Naive thymus-derived CD4-positive, alpha-beta T cell (primary cell): ENCODE measurements around the gene LOXL1. TPM values are rescaled to one million over a fixed set of nuclear protein-coding genes. Genes with fewer than 3 reads are reported as not detected.

ENCODE experiments used
- ATAC-seq: fragments of 150-1000 bp; cut with Tn5 transposase; 2 replicates; pipeline ENCODE4 v1.10.0; 2021; ENCODE audit warnings: mild to moderate bottlenecking, moderate library complexity
- CTCF ChIA-PET: fragments of 350-600 bp; sonication (Branson Sonifier 250); formaldehyde crosslinking; loops from one replicate; lab custom pipeline; 2021; ENCODE audit warnings: antibody characterized with exemption; lab: Charles Lee
- POLR2A ChIA-PET: fragments of 350-600 bp; sonication (Branson Sonifier 250); formaldehyde crosslinking; loops from one replicate; lab custom pipeline; 2021; ENCODE audit warnings: antibody characterized with exemption, inconsistent platforms; lab: Charles Lee
- DNase-seq, 9 donors: peaks; one replicate each; pipeline versions ENCODE4 v3.0.0 to v3.0.0-alpha.2; 2020 to 2022; ENCODE audit warnings: mixed read lengths in 1 of 9
- H3K27ac ChIP-seq: one replicate; pipeline ENCODE4 v1.7.0; 2013; ENCODE audit warnings: mild to moderate bottlenecking, low read depth, low read length, moderate library complexity
- H3K27me3 ChIP-seq, 2 donors: one replicate each; pipeline ENCODE4 v1.7.0; 2013; ENCODE audit warnings: low read length in 2 of 2, mild to moderate bottlenecking in 2 of 2, moderate library complexity in 2 of 2; ENCODE audit not compliant: control insufficient read depth in 2 of 2, insufficient read depth in 2 of 2
- H3K36me3 ChIP-seq, 3 experiments: 1 replicate in 2 of 3; 2 replicates in 1 of 3; pipeline ENCODE4 v1.7.0; 2013; ENCODE audit warnings: low read length in 3 of 3, mild to moderate bottlenecking in 3 of 3, moderate library complexity in 1 of 3; ENCODE audit not compliant: insufficient read depth in 3 of 3, control insufficient read depth in 2 of 3
- H3K4me1 ChIP-seq, 2 donors: one replicate each; pipeline ENCODE4 v1.7.0; 2013; ENCODE audit warnings: low read length in 2 of 2, mild to moderate bottlenecking in 2 of 2, moderate library complexity in 1 of 2; ENCODE audit not compliant: control insufficient read depth in 2 of 2, insufficient read depth in 2 of 2
- H3K4me3 ChIP-seq: 2 replicates; pipeline ENCODE4 v1.7.0; 2013; ENCODE audit warnings: mild to moderate bottlenecking, low read length
- H3K9me3 ChIP-seq, 3 experiments: 1 replicate in 2 of 3; 2 replicates in 1 of 3; pipeline ENCODE4 v1.7.0; 2013; ENCODE audit warnings: low read length in 3 of 3; ENCODE audit not compliant: control insufficient read depth in 2 of 3
- H3K27ac Mint-ChIP-seq, 9 donors: one replicate each; pipeline ENCODE4 v1.8.0; 2020 to 2022; ENCODE audit warnings: mixed read lengths in 9 of 9, mild to moderate bottlenecking in 8 of 9, moderate library complexity in 5 of 9, inconsistent platforms in 2 of 9
- H3K27me3 Mint-ChIP-seq, 5 donors: one replicate each; pipeline ENCODE4 v1.8.0; 2021 to 2022; ENCODE audit warnings: mixed read lengths in 5 of 5, mild to moderate bottlenecking in 1 of 5
- H3K36me3 Mint-ChIP-seq, 5 donors: one replicate each; pipeline ENCODE4 v1.8.0; 2020 to 2022; ENCODE audit warnings: mixed read lengths in 5 of 5, mild to moderate bottlenecking in 3 of 5, inconsistent platforms in 1 of 5
- H3K4me1 Mint-ChIP-seq, 7 donors: one replicate each; pipeline ENCODE4 v1.8.0; 2020 to 2022; ENCODE audit warnings: mixed read lengths in 7 of 7, mild to moderate bottlenecking in 3 of 7, inconsistent platforms in 1 of 7
- H3K4me3 Mint-ChIP-seq, 10 donors: one replicate each; pipeline ENCODE4 v1.8.0; 2020 to 2022; ENCODE audit warnings: mild to moderate bottlenecking in 10 of 10, mixed read lengths in 10 of 10, moderate library complexity in 6 of 10, inconsistent platforms in 2 of 10
- H3K9me3 Mint-ChIP-seq, 11 donors: one replicate each; pipeline ENCODE4 v1.8.0; 2020 to 2022; ENCODE audit warnings: mixed read lengths in 11 of 11, mild to moderate bottlenecking in 4 of 11, inconsistent platforms in 1 of 11, moderate library complexity in 1 of 11
- intact Hi-C, 2 donors: fragments of 100-400 bp; cut with micrococcal nuclease; formaldehyde crosslinking; loops; one replicate each; pipeline ENCODE4 v1.15.1; 2023
- polyA plus RNA-seq, 2 donors: library from polyadenylated mRNA; unstranded; fragments of 300-500 nt; fragmentation: Illumina TruSeq; gene quantifications; one replicate each; pipeline ENCODE4 v1.2.3, GENCODE V29; 2021
- total RNA-seq, 6 experiments: library from RNA in 5 of 6; stranded (reverse) in 5 of 6; gene quantifications; 1 replicate in 5 of 6; 2 replicates in 1 of 6; pipeline ENCODE4 v1.2.3 and lab custom pipeline; 2021 to 2026

Gene LOXL1
- total and polyA plus RNA-seq, 7 experiments from 2014 or later: 0.49 to 2.3 (median 1.3) TPM

- H3K4me3 ChIP-seq: no peak overlapping the region
- Mint-ChIP-seq H3K9me3 (no peaks in the 10 kb centered on the region), H3K27me3 (no peaks in the 10 kb centered on the region), H3K36me3 (peaks cover 4 to 27% (median 11%) of the 10 kb centered on the region in 5 donors), H3K4me3 (peak overlapping the region in 1 of 10 donors; percentile 27), H3K4me1 (peaks cover 0 to 76% (median 34%) of the 10 kb centered on the region in 7 donors), H3K27ac (peak overlapping the region in 5 of 9 donors; percentile 1 to 83 (median 78))
- peaks cover 0 to 21% of the 10 kb centered on the region in 2 donors for H3K4me1 ChIP-seq
- no peak overlapping the region for H3K27ac ChIP-seq
- H3K36me3 ChIP-seq: peaks cover 0 to 47% (median 3%) of the 10 kb centered on the region in 3 experiments
- no peaks in the 10 kb centered on the region for H3K9me3 ChIP-seq
- DNase-seq (no peak), ATAC-seq (no peak)
- intact Hi-C loops: no loop called here
- H3K27me3 ChIP-seq: no peaks in the 10 kb centered on the region
- POLR2A ChIA-PET: interaction anchor here (1.3 kb wide), 1 partner anchor 11 kb away, joined by 5 read pairs; no protein-coding TSS in a partner anchor
- CTCF ChIA-PET: interaction anchor here (0.6 to 3.6 kb wide), 3 partner anchors 13 to 21 kb away, joined by 3 to 15 read pairs (median 3); no protein-coding TSS in a partner anchor
Observed at GRCh38 chr15:73986055-73986775, 60.0 kb downstream of the LOXL1 start.

DNA sequence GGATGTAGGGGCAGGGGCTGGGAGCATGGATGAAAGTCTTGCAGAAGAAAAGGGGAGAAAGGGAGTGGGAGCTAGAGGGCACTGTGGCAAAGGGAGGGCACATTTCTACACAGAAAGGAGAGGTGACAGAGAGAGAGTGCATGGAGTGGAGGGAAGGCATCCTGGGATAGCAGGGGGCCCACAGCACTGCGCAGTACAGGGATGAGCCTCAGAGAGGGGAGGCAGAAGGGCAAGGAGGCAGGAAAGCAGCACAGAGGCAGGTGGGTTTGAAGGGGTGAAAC, 60.5 kb downstream of the LOXL1 start:
- peaks cover 0 to 23% of the 10 kb centered on the region in 2 donors for H3K4me1 ChIP-seq
- H3K4me3 ChIP-seq: no peak overlapping the region
- Mint-ChIP-seq H3K27me3 (no peaks in the 10 kb centered on the region), H3K27ac (peak overlapping the region in 2 of 9 donors; percentile 23 to 34), H3K4me1 (peaks cover 0 to 77% (median 33%) of the 10 kb centered on the region in 7 donors), H3K36me3 (peaks cover 4 to 27% (median 8%) of the 10 kb centered on the region in 5 donors), H3K9me3 (no peaks in the 10 kb centered on the region), H3K4me3 (no peak overlapping the region)
- ATAC-seq (no peak), DNase-seq (no peak)
- POLR2A ChIA-PET: no interaction called here
- H3K9me3 ChIP-seq: no peaks in the 10 kb centered on the region
- intact Hi-C loops: no loop called here
- H3K36me3 ChIP-seq: peaks cover 0 to 48% (median 3%) of the 10 kb centered on the region in 3 experiments
- CTCF ChIA-PET: interaction anchor here (0.6 to 3.6 kb wide), 2 partner anchors 13 to 21 kb away, joined by 3 to 15 read pairs; no protein-coding TSS in a partner anchor
- H3K27me3 ChIP-seq: no peaks in the 10 kb centered on the region
- H3K27ac ChIP-seq: no peak overlapping the region

GRCh38 chr15:73987250-73987649, 61.0 kb downstream of the LOXL1 start:
- Histone ChIP-seq H3K9me3 (no peaks in the 10 kb centered on the region), H3K4me3 (no peak overlapping the region), H3K4me1 (peaks cover 0 to 18% of the 10 kb centered on the region in 2 donors), H3K27me3 (no peaks in the 10 kb centered on the region), H3K27ac (no peak overlapping the region), H3K36me3 (peaks cover 0 to 50% (median 3%) of the 10 kb centered on the region in 3 experiments)
- intact Hi-C loops: no loop called here
- DNase-seq (no peak), ATAC-seq (no peak)
- peaks cover 4 to 27% (median 8%) of the 10 kb centered on the region in 5 donors for H3K36me3 Mint-ChIP-seq
- CTCF ChIA-PET: interaction anchor here (3.6 kb wide), 1 partner anchor 14 kb away, joined by 15 read pairs; no protein-coding TSS in a partner anchor
- H3K4me1 Mint-ChIP-seq: peaks cover under 1 to 72% (median 29%) of the 10 kb centered on the region in 7 donors
- H3K27me3 Mint-ChIP-seq: no peaks in the 10 kb centered on the region
- no peaks in the 10 kb centered on the region for H3K9me3 Mint-ChIP-seq
- H3K27ac Mint-ChIP-seq: peak overlapping the region in 1 of 9 donors; percentile 23
- POLR2A ChIA-PET: no interaction called here
- no peak overlapping the region for H3K4me3 Mint-ChIP-seq

- Mint-ChIP-seq H3K27me3 (no peaks in the 10 kb centered on the region), H3K4me1 (peaks cover 6 to 72% (median 29%) of the 10 kb centered on the region in 7 donors), H3K36me3 (peaks cover 4 to 27% (median 8%) of the 10 kb centered on the region in 5 donors), H3K27ac (no peak overlapping the region), H3K9me3 (no peaks in the 10 kb centered on the region), H3K4me3 (no peak overlapping the region)
- no peak overlapping the region for H3K4me3 ChIP-seq
- ChIA-PET CTCF (interaction anchor here (0.8 to 3.6 kb wide), 2 partner anchors 13 to 14 kb away, joined by 3 to 15 read pairs; no protein-coding TSS in a partner anchor), POLR2A (no interaction called here)
- no peaks in the 10 kb centered on the region for H3K27me3 ChIP-seq
- peaks cover 6 to 19% of the 10 kb centered on the region in 2 donors for H3K4me1 ChIP-seq
- no peak overlapping the region for H3K27ac ChIP-seq
- H3K36me3 ChIP-seq: peaks cover 0 to 50% (median 3%) of the 10 kb centered on the region in 3 experiments
- no peak for DNase-seq
- no peaks in the 10 kb centered on the region for H3K9me3 ChIP-seq
- intact Hi-C loops: no loop called here
- ATAC-seq: no peak
Observed at GRCh38 chr15:73987681-73988444, 61.6 kb downstream of the LOXL1 start.

DNA sequence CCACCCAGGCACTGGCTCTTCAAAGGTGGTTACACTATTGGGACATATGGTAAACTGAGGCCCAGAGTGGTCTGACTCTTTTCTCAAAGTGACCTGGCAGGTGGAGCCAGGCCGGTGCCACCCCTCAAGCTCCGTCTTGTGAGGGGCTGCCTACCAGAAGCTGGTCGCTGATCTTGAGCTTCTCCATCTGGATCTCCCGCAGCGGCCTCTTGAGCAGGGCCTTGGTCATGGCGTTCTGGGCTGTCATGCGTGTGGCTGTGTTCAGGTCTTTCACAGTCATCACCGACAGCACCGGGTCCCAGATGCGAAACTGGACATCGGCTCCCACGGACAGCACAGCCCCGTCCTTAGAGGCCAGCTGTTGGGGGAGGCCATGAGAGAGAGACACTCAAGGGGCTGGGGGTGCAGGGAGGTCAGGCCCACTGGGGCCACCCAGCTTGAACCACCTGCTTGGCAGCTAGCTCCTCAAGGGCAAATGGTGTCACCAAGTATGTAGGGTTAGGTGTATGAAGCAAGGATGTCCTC, 62.2 kb downstream of the LOXL1 start:
- Mint-ChIP-seq H3K4me1 (peaks cover 9 to 73% (median 31%) of the 10 kb centered on the region in 7 donors), H3K27me3 (no peaks in the 10 kb centered on the region), H3K9me3 (no peaks in the 10 kb centered on the region), H3K4me3 (no peak overlapping the region), H3K27ac (no peak overlapping the region), H3K36me3 (peaks cover 4 to 27% (median 8%) of the 10 kb centered on the region in 5 donors)
- Histone ChIP-seq H3K4me1 (peaks cover 12 to 25% of the 10 kb centered on the region in 2 donors), H3K4me3 (no peak overlapping the region), H3K9me3 (no peaks in the 10 kb centered on the region), H3K27me3 (no peaks in the 10 kb centered on the region), H3K27ac (no peak overlapping the region), H3K36me3 (peaks cover 0 to 49% (median 3%) of the 10 kb centered on the region in 3 experiments)
- no peak for ATAC-seq
- ChIA-PET CTCF (interaction anchor here (0.8 kb wide), 1 partner anchor 13 kb away, joined by 3 read pairs; no protein-coding TSS in a partner anchor), POLR2A (interaction anchor here (1.8 kb wide), 1 partner anchor 12 kb away, joined by 4 read pairs; no protein-coding TSS in a partner anchor)
- DNase-seq: no peak
- intact Hi-C loops: no loop called here
